GM18519 (cell line): ENCODE measurements around the gene ADM.
"Not testable (repeated sequence)": the region's sequence is repeated elsewhere in the genome, so short reads cannot be mapped to it uniquely, and the experiment has no call there.

Experiments
- ATAC-seq: cut with Tn5 transposase; IDR thresholded peaks from one replicate; pipeline ENCODE4 v1.9.1; 2021; ENCODE audit warnings: mild to moderate bottlenecking, moderate library complexity; ENCODE audit not compliant: unreplicated experiment, low FRiP score

The ADM gene, protein sequence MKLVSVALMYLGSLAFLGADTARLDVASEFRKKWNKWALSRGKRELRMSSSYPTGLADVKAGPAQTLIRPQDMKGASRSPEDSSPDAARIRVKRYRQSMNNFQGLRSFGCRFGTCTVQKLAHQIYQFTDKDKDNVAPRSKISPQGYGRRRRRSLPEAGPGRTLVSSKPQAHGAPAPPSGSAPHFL

DNA sequence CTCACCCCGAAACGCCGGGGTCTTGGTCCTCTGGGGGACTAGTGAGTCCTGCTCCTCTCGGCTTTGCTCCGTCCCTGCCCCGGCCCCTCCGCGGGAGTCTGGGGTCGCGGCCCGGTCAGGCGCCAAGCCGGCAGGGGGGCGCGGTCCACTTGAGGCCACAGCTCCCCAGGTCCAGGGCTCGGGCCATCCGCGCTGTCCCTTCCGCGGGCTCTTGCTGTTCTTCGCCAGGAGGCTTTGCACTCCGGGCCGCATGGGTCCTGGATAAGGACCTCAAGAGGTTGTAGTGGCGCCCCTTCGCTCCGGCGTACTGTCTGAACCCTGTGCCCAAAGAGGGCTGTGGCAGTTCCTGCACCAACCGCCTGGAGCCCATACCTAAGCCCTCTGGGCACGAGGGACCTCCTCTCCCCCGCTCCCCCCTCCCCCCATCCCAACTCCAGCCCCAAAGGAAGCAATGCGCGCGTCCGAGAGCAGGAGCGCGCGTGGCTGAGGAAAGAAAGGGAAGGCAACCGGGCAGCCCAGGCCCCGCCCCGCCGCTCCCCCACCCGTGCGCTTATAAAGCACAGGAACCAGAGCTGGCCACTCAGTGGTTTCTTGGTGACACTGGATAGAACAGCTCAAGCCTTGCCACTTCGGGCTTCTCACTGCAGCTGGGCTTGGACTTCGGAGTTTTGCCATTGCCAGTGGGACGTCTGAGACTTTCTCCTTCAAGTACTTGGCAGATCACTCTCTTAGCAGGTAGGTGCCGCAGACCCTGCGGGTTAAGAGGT lies at the start of gene ADM:
Gene ADM (plus strand): TSS at position 579 of the 767 bp plus-strand sequence. CDS start 628 bp downstream, outside the sequence.
- ATAC-seq, result no peak

DNA sequence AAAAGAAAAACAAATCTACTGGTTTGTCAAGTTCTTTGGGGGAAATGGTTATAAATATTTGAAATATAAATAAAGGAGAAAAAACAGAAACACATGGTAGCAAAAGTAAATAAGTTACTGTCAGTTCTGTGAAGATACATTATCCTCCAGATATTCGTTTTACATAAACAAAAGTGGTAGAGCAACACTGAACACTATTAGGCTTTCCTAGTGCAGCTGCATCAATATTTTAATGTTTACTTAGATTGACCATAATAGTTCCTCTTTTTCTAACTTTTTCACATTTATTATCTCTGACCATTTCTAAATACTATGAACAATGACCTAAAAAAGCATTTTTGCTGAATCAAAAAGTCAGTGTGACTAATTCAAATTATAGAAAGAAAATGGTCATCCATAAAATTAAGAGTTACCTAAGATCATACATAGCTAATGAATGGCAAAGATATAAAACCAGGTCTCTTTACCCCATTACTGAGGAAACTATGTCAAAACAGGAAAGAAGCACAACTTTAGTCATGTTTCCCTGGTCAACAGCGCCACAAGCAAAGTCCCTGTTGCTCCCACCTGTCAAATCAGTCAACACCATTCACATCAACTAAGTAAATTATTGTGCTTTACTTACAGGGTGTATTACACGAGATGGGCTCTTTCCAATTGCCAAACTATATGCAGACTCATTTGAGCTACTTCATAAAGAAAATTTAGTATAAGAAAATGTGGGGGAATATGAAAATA lies 49.3 kb upstream of the ADM start:
- ATAC-seq, result no peak

DNA sequence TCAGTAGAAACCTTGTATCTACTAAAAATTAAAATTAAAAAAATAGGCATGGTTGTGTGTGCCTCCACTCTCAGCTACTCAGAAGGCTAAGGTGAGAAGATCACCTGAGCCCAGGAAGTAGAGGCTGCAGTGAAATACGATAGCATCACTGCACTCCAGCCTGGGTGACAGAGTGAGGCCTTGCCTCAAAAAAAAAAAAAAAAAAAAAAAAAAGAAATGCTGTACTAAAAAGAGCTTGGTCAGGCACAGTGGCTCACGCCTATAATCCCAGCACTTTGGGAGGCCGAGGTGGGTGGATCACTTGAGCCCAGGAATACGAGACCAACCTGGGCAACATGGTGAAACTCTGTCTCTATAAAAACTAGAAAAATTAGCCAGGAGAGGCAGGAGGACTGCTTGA lies 47.4 kb upstream of the ADM start:
- no peak for ATAC-seq

DNA sequence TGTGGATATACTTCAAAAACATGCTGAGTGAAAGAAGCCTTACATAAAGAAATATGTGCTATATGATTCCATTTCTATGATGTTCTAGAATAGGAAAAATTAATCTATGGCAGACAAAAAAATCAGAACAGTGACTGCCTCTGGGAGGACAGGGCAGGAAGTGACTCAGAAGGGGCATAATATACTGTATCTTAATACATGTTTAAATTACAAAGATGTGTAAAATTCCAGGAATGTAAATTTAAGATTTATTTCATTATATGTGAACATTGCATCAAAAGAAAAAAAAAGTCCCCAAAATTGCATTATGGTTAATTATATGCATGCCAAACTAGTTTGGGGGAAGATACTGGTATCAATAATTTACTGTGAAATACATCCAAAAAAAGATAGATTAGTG lies 43.1 kb upstream of the ADM start:
- ATAC-seq, result no peak

DNA sequence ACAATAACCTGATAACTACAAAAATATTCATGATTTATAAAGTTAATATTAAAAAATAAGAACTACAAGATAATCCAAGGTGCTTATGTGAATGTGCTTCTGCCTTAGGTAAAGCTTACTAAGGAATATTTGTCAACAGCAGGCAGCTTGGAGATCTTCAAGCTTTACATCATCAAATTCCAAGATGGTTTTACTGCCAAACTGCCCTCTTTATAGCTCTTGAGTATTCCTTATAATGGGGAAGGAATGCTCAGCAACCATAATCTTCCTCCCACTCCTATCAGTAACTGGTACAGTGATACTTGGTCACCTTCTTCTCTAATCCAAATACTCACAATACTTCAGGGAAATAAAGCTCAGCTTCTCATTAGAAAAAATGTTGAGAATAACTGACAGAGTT lies 40.9 kb upstream of the ADM start:
- ATAC-seq, result no peak

DNA sequence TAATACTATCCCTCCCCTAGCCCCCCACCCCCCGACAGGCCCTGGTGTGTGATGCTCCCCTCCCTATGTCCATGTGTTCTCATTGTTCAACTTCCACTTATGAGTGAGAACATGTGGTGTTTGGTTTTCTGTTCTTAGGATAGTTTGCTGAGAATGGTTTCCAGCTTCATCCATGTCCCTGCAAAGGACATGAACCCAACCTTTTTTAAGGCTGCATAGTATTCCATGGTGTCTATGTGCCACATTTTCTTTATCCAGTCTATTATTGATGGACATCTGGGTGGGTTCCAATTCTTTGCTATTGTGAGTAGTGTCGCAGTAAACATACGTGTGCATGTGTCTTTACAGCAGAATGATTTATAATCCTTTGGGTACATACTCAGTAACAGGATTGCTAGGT lies 40.2 kb upstream of the ADM start:
- ATAC-seq, result not testable (repeated sequence)

DNA sequence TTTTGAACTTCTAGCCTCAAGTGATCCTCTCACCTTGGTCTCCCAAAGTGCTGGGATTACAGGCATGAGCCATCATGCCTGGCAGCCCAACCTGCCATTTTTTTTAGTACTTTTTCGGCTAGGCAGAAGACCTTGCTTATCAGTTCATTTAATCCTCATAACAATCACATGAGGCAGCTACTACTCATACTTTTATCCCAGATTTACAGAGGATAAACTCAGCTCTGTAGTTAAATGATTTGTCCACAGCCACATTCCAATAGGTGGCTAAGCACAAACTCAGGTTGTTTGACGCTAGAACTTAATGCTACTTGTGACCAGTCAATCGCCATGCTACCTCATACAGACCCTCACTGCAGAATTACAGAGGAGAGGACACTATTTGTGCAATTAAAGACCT lies 38.9 kb upstream of the ADM start:
- ATAC-seq, result no peak

DNA sequence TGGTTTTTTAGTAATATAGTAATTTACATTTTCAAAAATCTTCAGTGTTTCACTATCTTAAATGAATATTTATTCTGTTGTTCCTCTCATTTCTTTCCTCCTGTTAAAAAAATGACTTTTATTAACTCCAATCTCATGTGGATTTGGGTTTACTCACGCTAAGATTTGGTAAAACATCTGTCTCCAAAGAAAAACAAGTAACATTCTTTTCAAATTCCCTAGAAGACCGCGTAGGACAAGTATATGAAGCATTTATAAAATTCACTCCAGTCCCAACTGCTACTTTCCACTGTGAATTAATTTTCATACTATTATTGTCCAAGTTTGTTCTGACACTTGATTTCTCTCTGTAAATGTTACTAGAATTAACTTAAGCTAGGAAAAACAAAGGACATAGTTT lies 37.1 kb upstream of the ADM start:
- ATAC-seq, result no peak

DNA sequence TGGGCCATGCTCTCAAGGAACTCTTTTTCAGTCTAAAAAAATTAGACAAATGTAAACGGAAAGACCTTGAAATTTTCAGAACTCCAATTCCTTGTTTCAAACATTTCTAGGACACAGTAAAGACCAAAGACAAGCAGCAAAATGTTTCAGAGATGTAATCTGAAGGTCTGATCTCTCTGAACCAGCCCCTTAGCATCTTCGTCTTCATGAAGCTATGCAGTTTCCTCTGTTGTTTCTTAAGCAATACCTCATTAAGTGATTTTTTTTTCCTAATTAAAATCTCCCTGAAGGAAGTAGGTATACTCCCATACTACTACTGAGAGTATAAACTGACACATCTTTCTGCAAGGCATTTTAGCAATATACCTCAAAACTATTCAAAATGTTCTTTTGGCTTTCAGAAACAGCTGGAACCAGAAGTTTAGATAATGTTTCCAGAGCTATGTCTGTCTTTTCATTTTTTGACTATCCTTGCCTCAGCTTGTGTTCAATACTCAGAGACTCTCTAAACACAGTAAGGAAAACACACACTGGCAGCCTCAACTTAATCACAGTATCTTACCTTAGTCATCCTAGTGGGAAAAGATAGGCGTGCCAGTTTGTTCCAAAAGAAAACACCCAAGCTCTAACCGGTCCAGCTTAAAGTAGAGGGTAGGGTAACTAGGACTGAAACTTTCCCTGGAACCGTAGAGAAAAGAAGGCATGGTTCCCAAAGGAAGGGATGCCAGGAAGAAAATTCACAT lies 36.0 kb upstream of the ADM start:
- ATAC-seq, result no peak

DNA sequence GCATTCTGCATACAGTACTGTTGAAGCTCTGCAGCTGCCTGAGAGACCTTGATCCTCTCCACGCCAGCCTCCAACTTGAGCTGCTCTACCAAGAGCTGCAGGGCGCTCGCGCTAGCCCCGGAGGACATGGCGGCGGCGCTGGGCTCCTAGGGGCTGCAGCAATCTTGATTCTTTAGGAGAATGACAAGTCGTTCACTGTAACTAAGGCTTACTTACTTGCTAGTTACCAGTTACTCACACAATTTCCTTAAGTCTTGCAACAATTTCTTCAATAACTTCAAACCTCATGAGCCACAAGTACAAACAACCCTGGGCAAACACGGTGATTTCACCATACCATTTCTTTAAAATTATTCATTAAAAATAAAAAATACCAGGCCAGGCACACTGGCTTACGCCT lies 32.7 kb upstream of the ADM start:
- ATAC-seq, result no peak

DNA sequence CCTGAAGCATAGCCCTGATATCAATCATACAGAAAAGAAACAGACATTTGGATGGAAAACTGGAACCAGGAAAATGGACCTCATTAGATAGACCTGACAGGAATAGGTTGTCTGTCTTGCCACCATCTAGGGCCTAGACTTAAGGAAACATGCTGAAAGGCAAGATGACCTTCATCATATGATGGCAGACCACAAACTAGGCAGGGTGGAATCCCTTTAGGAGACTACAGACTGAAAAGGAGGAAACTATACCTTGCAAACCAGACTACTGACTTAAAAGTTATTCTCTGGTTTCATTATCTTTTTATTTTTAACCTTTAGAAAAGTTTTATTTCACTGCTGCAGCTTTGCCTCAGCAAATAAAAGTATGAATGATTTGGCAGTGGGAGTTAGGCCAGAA lies 31.1 kb upstream of the ADM start:
- no peak for ATAC-seq

DNA sequence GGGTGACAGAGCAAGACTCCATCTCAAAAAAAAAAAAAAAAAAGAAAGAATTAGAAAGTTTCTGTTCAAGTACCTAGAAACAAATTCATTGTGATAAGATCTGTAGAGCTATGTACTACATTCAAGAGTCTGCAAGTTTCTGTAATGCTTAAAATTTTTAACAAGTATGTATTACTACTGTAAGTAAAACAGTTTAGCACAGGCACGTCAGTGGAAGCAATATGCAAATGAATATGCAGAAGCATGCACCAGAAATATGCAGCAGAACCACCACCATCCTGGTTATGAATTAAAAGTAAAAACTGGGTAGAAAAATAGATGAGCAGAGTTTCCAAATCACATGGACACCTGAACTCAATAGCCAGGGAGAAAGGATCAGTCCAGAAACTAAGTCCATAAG lies 30.1 kb upstream of the ADM start:
- no peak for ATAC-seq

DNA sequence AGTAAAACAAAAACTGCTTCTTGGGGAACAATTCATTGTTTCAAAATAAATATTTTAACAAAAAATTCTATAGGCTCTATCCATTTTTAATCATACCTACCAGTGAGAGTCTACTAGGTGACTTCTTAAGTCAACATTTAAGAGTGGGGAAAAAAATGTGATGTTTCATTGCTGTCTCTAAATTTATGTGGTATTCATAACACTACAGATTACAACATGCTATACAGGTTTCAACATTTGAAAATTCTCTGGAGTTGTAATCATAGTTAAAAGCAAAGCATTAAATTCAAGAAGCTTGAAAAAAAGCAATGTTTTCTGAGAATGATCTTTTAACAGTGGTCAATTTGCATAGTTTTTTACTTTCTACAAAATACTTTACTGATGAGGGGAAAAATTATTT lies 29.2 kb upstream of the ADM start:
- no peak for ATAC-seq

DNA sequence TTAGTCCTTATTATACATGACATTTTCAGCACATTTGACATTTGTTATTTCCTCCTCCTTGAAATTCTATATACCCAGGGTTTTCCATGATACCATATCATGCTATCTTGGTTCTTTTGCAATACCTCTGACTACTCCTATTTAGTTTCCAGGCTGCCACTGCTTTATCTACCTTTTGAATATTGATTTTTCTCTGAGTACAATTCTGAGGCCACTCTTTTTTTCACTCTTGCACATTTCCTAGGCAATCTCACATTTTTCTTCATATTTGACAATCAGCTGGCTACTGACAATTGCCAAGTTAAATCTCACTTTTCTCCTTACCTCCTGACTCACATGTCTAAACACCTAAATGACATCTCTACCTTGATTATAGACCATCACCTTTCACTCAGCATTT lies 22.8 kb upstream of the ADM start:
- no peak for ATAC-seq

DNA sequence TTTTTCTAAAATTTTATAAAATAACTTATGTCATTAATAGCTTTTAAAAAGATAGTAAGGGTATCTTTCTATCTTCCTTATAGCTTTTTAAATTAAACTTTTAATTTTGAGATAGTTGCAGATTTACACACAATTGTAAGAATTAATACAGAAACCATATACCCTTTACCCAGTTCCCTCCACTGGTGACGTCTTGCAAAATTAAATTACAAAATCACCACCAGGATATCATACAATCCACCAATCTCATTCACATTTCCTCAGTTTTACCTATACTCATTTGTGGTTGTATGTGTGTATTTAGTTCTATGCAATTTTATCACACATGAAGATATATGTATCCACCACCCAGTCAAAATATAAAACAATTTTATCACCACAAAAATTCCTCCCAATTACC lies 20.9 kb upstream of the ADM start:
- ATAC-seq, result no peak

DNA sequence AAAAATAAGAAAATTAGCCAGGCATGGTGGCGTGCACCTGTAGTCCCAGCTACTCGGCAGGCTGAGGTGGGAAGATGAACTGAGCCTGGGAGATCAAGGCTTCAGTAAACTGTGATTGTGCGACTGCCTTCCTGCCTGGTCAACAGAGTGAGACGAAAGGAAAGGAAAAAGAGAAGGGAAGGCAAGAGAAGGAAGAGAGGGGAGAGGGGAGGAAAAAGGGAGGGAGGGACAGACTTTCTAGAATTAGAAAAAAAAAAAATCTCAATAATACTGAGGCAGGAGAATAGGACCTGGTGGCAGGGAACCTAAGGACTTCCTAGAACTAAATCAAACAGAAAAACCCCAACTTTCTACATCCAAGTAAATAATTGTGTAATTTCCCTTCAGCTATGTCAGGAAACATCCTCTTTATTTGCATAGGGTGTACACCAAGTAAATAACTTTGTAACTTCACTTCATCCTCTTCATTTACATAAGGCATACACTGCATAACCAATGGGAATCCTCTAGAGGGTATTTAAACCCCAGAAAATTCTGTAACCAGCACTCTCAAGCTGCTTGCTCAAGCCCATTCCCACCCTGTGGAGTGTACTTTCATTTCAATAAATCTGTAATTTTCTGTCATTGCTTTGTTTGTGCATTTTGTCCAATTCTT lies 19.6 kb upstream of the ADM start:
- ATAC-seq, result no peak

DNA sequence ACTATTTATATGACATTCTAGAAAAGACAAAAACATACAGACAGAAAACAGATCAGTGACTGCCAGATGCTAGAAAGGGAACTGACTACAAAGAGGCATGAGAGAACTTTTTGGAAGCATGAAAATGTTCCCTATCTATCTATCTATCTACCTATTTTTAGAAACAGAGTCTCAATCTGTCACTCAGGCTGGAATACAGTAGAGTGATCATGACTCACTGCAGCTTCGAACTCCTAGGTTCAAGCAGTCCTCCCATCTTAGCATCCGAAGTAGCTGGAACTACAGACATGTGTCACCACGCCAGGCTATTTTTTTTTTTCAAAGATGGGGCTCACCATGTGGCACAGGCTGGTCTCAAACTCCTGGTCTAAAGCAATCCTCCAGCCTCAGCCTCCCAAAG lies 17.7 kb upstream of the ADM start:
- no peak for ATAC-seq

DNA sequence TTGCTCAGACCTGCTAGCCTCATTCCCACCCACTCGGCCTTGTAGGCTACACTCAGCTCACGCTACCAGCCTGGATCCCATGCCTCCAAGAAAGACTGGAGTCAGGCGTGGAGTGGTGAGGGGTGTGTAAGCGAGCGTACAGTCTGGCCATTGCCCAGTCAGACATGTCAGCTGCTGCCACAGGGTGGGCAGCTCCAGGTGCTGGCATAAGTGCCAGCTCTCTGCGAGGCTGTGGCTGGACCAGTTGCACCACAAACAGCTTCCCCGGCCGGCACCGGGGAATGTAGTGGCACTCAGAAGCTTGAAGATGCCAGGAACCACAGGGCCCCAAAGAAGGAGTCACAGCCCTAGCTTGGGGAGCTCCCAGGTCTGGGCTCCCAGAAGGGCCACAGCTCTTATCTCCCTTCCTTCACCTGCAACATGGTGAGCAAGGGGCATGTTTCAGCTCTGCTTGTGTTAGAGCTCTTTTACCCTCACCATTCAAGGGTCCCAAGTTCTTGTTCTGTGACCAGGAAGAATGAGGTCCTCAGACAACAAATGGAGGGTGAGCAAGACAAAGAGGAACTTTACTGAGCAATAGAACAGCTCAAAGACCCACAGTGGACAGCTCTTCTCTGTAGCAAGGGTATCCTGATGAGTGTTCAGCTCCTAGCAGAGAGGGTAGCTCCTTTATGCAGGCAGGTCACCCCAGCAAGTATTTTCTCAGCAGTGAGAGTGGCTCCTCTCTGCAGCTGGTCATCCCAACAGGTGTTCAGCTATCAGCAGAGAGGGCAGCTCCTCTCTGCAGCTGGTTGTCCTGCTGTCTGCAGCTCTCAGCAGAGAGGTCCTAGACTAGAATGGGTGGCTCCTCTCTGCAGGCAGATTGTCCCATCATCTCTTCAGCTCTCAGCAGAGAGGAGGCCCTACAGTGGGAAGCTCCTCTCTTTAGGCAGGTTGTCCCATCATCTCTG lies 16.8 kb upstream of the ADM start:
- ATAC-seq, result no peak
